ENCODE measurements around the gene RGS3. TPM values are rescaled to one million over a fixed set of nuclear protein-coding genes. Genes with fewer than 3 reads are reported as not detected.
A peak's percentile ranks its signal among the peaks of the same experiment; 100 is the strongest.

Gene RGS3
- total and polyA plus RNA-seq, 2 donors (not counting 3 experiments of a cell fraction or from before 2014, with no cell fraction given): 356 to 416 TPM

GRCh38 chr9:113601656-113602055 is 138.1 kb downstream of the RGS3 start:
- no peak overlapping the region for H3K4me3 ChIP-seq (replicated peaks in 1 of 3; ENCODE audit: insufficient read depth in 1 of 3, low read depth in 1 of 3, low read length in 3 of 3)
- H4K20me1 ChIP-seq (replicated peaks; ENCODE audit: control insufficient read depth, extremely low read depth, insufficient read depth, low read length): no peaks in the 10 kb centered on the region
- CTCF ChIA-PET: interaction anchor here (1.0 to 18.1 kb wide), 6 partner anchors 8 to 56 kb away, joined by 3 to 1173 read pairs (median 4); no protein-coding TSS in a partner anchor
- H3K9ac ChIP-seq (replicated peaks; ENCODE audit: extremely low read depth, insufficient read depth, low read length): no peak overlapping the region
- DNase-seq (ENCODE audit: low read depth, low spot score): no peak
- TSS peak; percentile 13 for BruUV-seq (replicated peaks)
- H3K4me2 ChIP-seq (ENCODE audit: insufficient read depth, low read length): no peak overlapping the region
- H3K27me3 ChIP-seq (ENCODE audit: control insufficient read depth in 2 of 2, insufficient read depth in 2 of 2, low read length in 2 of 2): no peaks in the 10 kb centered on the region
- no peaks in the 10 kb centered on the region for H3K9me1 ChIP-seq (replicated peaks; ENCODE audit: control insufficient read depth, extremely low read depth, insufficient read depth, low read length)
- POLR2A ChIA-PET: interaction anchor here (1.0 to 7.5 kb wide), 5 partner anchors 8 to 54 kb away, joined by 4 to 75 read pairs (median 11); no protein-coding TSS in a partner anchor
- TF ChIP-seq MAX (IDR thresholded peaks at IDR 0.05; ENCODE audit: insufficient read depth, insufficient read length) (no peak), GATA2 (IDR thresholded peaks at IDR 0.05; ENCODE audit: insufficient read depth, insufficient read length, low read depth, low read length) (no peak), EZH2 (IDR thresholded peaks at IDR 0.05; ENCODE audit: borderline replicate concordance, low read depth, low read length, severe bottlenecking) (no peak), POLR2AphosphoS5 (IDR thresholded peaks at IDR 0.05; ENCODE audit: insufficient read depth, low read depth, low read length) (no peak), MYC (IDR thresholded peaks at IDR 0.05; ENCODE audit: low read depth, low read length) (no peak), JUN (IDR thresholded peaks at IDR 0.05; ENCODE audit: borderline replicate concordance, insufficient read depth, insufficient read length, low read depth) (no peak), POLR2A (IDR thresholded peaks at IDR 0.05; ENCODE audit: low read depth, low read length) (no peak), FOS (IDR thresholded peaks at IDR 0.05; ENCODE audit: borderline replicate concordance, insufficient read depth, low read length) (no peak)
- TF ChIP-seq, protein P1, sequence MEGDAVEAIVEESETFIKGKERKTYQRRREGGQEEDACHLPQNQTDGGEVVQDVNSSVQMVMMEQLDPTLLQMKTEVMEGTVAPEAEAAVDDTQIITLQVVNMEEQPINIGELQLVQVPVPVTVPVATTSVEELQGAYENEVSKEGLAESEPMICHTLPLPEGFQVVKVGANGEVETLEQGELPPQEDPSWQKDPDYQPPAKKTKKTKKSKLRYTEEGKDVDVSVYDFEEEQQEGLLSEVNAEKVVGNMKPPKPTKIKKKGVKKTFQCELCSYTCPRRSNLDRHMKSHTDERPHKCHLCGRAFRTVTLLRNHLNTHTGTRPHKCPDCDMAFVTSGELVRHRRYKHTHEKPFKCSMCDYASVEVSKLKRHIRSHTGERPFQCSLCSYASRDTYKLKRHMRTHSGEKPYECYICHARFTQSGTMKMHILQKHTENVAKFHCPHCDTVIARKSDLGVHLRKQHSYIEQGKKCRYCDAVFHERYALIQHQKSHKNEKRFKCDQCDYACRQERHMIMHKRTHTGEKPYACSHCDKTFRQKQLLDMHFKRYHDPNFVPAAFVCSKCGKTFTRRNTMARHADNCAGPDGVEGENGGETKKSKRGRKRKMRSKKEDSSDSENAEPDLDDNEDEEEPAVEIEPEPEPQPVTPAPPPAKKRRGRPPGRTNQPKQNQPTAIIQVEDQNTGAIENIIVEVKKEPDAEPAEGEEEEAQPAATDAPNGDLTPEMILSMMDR (IDR thresholded peaks at IDR 0.05; ENCODE audit: extremely low read depth in 1 of 2, insufficient read depth in 1 of 2, low read depth in 1 of 2, low read length in 2 of 2): no peak
- H3K36me3 ChIP-seq (ENCODE audit: control insufficient read depth in 2 of 2, extremely low read depth in 1 of 2, insufficient read depth in 2 of 2, low read length in 2 of 2): peaks cover 13 to 16% of the 10 kb centered on the region in 2 experiments
- peaks cover 18% of the 10 kb centered on the region for H3K79me2 ChIP-seq (ENCODE audit: control insufficient read depth, insufficient read depth, low read length)
- peak overlapping the region; percentile 6 for H3K27ac ChIP-seq (ENCODE audit: insufficient read depth, low read depth, low read length)
- intact Hi-C loops (cut with micrococcal nuclease): loop anchor here (1.0 kb wide), 1 partner anchor 49 kb away; no protein-coding TSS in a partner anchor
- no peak for FAIRE-seq
- peaks cover 52% of the 10 kb centered on the region for H3K4me1 ChIP-seq (ENCODE audit: control insufficient read depth, extremely low read depth, insufficient read depth, low read length)
- dilution Hi-C loops (cut with MboI; ENCODE audit: extremely low pct_ligation_motif_present, low sequenced_read_pairs): no loop called here
- no peak overlapping the region for H2AFZ ChIP-seq (ENCODE audit: low read depth, low read length)
- H3K9me3 ChIP-seq (replicated peaks; ENCODE audit: control insufficient read depth, insufficient read depth, low read length): no peaks in the 10 kb centered on the region
